Skeletal muscle tissue (tissue), 4 donors: Measurements from ENCODE around the gene ABCA9. TPM values are rescaled to one million over a fixed set of nuclear protein-coding genes. Genes with fewer than 3 reads are reported as not detected.
"Not testable (repeated sequence)": the region's sequence is repeated elsewhere in the genome, so short reads cannot be mapped to it uniquely, and the experiment has no call there.

Source experiments
- H3K27ac ChIP-seq: one replicate; pipeline ENCODE4 v1.7.0; 2013; ENCODE audit warnings: mild to moderate bottlenecking, low read depth, low read length, inconsistent platforms
- H3K27me3 ChIP-seq, 3 donors: one replicate each; pipeline ENCODE4 v1.7.0; 2013; ENCODE audit warnings: low read length in 3 of 3; ENCODE audit not compliant: control insufficient read depth in 3 of 3, insufficient read depth in 3 of 3
- H3K36me3 ChIP-seq, 3 donors: one replicate each; pipeline ENCODE4 v1.7.0; 2013; ENCODE audit warnings: low read length in 3 of 3; ENCODE audit not compliant: control insufficient read depth in 3 of 3, insufficient read depth in 3 of 3
- H3K4me1 ChIP-seq, 3 donors: one replicate each; pipeline ENCODE4 v1.7.0; 2013; ENCODE audit warnings: low read length in 3 of 3, mild to moderate bottlenecking in 3 of 3; ENCODE audit not compliant: control insufficient read depth in 3 of 3, insufficient read depth in 3 of 3
- H3K4me3 ChIP-seq, 3 donors: one replicate each; pipeline ENCODE4 v1.7.0; 2013; ENCODE audit warnings: low read length in 3 of 3
- H3K9ac ChIP-seq, 3 donors: one replicate each; pipeline ENCODE4 v1.7.0; 2013; ENCODE audit warnings: low read length in 3 of 3, mild to moderate bottlenecking in 3 of 3, moderate library complexity in 2 of 3, low read depth in 1 of 3
- H3K9me3 ChIP-seq, 3 donors: one replicate each; pipeline ENCODE4 v1.7.0; 2013; ENCODE audit warnings: low read length in 3 of 3; ENCODE audit not compliant: control insufficient read depth in 3 of 3
- total RNA-seq: library from RNA; depleted of rRNA; stranded (reverse); fragments of >200 nt; gene quantifications from one replicate; pipeline ENCODE4 v1.2.3, GENCODE V29; 2014
- donor health status: Osteomylitis.

Gene ABCA9
- total RNA-seq, 1 donor from 2014 or later = 30.3 TPM

DNA sequence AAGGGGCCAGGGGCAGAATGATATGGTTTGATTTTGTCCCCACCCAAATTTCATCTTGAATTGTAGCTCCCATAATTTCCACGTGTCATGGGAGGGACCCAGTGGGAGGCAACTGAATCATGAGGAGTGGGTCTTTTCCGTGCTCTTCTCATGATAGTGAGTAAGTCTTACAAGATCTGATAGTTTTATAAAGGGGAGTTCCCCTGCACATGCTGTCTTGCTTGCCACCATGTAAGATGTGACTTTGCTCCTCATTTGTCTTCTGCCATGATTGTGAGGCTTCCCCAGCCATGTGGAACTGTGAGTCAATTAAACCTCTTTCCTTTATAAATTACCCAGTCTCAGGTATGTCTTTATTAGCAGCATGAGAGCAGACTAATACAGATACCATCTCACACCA is 101.6 kb downstream of the ABCA9 start:
- H3K27ac ChIP-seq, H3K4me1 ChIP-seq, H3K27me3 ChIP-seq, H3K4me3 ChIP-seq, H3K36me3 ChIP-seq, H3K9ac ChIP-seq, H3K9me3 ChIP-seq: not testable (repeated sequence)

DNA sequence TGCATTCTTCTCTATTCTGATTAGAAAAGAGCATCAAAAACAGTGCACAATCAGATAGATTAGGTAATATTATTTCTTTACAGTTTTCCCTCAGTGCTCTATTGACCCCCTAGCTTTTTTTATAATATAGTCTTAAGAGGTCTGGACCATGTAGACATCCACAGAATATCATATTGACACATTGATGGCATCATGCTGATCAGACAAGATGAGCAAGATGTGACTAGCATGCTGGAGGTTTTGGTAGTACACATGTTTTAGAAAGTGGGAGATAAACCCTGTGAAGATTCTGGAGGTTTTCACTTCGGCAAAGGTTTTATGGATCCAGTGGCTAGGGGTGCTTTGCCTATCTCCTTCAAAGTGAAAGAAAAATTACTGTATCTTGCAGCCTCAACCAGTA is 102.8 kb downstream of the ABCA9 start:
- Histone ChIP-seq H3K9me3 (no peaks in the 10 kb centered on the region), H3K4me3 (no peak overlapping the region), H3K27me3 (peaks cover 0 to 2% (median 0%) of the 10 kb centered on the region in 3 donors), H3K4me1 (peaks cover 0 to 4% (median 0%) of the 10 kb centered on the region in 3 donors), H3K27ac (no peak overlapping the region), H3K9ac (no peak overlapping the region), H3K36me3 (no peaks in the 10 kb centered on the region)

DNA sequence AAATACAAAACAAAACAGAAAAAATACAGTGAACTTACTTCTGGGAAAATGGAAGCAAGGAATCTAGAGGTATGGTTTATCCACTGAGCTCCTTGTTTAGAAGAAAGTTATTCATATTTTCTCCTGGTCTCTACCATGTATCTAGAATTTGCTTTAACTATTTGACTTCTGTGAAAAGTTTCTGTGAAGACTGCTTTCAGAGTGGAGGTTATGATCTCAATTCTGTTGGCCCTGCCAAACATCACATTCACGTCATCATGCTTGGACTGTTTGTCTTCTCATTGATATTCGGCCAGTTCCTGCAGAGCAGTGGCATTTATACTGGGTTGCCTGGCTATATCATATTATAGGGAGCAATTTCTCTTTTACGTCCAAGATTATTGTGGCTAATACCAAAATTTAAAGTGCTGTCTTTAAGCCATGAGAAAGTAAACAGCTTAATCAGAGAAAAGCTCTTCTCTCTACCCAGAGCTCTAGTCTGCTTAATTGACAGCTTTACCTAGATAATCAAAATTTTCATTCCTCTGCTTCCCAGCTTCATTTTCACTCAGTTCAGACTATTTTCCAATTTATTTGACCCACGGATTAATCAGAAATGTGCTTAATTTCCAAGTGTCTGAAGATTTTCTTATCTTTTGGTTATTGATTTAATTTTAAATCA is 105.4 kb downstream of the ABCA9 start, which contains the start of gene ABCA8:
Gene ABCA8 (minus strand): TSS at position 212 of the 661 bp plus-strand sequence. CDS start 13,358 bp downstream, outside the sequence.
- Histone ChIP-seq H3K4me3 (peak within 1 kb of the TSS; percentile 21 to 60 (median 23)), H3K4me1 (no peaks in the 10 kb centered on the region), H3K27ac (no peak within 1 kb of the TSS), H3K36me3 (no peaks in the 10 kb centered on the region), H3K9ac (peak within 1 kb of the TSS in 2 of 3 donors; percentile 9 to 59), H3K27me3 (peaks cover 0 to 2% (median 0%) of the 10 kb centered on the region in 3 donors), H3K9me3 (no peaks in the 10 kb centered on the region)

DNA sequence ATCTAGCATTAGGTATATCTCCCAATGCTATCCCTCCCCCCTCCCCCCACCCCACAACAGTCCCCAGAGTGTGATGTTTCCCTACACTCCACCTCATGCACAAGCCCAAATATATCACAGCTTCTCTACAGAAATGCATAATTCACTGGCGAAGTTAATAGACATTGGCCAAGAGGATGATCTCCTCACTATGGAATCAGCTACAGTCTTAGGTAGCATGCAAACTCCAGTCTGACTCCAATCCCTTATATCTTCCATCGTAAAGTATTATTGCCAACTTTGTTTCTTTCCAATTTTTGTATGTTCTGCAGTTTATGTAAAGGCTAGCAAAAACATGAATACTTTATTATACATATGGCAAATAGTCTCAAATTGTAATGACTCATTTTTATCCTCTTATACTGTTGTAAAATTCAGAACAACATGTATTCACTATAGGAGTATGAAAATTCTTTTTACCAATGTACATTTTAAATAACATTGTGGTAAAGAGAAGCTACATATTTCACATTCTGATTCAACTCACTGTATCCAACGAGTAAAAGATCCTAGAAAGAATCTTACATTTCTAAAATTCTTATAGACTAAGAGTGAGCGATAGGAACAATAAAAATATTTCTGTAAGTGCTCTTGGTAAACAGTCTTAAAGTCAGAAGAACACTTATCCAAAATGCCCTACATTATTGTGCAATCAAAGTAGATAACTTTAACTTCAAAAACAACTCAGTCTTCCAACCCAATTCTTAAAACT is 106.4 kb downstream of the ABCA9 start:
- H3K4me3 ChIP-seq = peak overlapping the region; percentile 21 to 57 (median 23)
- no peaks in the 10 kb centered on the region for H3K4me1 ChIP-seq
- H3K27ac ChIP-seq = no peak overlapping the region
- no peaks in the 10 kb centered on the region for H3K36me3 ChIP-seq
- no peaks in the 10 kb centered on the region for H3K9me3 ChIP-seq
- peaks cover 0 to 2% (median 0%) of the 10 kb centered on the region in 3 donors for H3K27me3 ChIP-seq
- H3K9ac ChIP-seq = peak overlapping the region in 1 of 3 donors; percentile 9

DNA sequence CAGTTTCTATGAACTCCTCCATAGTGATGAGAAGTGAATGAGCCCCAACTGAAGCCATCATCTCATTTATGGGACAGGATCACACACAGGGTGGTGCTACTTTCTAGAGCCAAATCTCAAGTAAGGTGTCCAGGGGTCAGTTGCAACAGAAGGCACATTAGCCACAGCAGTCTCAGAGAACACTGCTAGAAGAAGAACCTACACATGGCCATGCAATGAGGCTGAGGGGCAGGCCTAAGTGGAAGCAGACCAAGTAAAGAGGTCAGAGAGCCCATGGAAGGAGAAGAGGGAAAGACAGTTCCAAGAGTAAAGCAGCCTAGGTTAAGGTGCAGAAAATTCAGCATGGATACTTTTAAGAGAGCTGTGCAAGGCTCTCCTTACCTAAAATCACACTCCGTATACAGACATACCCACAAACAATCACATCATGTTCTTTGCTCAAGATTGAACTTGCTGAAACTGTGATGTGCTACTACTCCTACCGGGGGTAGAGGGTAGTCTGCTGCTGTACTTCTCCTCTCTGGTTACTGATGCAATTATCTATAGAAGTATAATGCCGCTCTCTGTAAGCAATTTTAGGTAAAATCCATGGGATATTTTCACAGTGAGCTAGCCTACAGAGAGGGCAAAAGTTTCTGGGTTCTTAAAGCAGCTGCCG is 107.3 kb downstream of the ABCA9 start:
- no peaks in the 10 kb centered on the region for H3K4me1 ChIP-seq
- H3K4me3 ChIP-seq = peak overlapping the region; percentile 30 to 57 (median 31)
- H3K27me3 ChIP-seq = peaks cover 0 to 2% (median 0%) of the 10 kb centered on the region in 3 donors
- H3K36me3 ChIP-seq = no peaks in the 10 kb centered on the region
- H3K9me3 ChIP-seq = no peaks in the 10 kb centered on the region
- no peak overlapping the region for H3K9ac ChIP-seq
- no peak overlapping the region for H3K27ac ChIP-seq

DNA sequence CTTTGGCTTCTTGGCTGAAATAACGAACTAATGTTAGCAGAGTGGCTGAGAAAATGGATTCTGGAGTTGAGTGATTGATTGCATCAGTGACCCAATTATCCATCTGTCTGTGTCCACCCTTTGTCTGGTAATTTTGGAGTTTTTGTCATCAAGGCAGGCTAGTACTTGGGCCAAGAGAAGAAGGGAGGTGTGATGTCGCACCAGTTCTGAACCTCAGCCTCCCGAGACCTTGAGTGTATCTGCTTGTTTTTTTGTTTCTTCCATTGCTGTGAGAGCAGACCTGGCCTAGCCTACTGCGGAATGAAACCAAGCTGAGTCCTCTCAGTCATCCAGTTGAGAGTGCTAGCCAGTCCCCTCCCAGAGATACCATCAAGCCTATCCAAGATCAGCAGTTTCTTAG is 110.0 kb downstream of the ABCA9 start:
- Histone ChIP-seq H3K27ac (no peak overlapping the region), H3K9ac (no peak overlapping the region), H3K4me1 (no peaks in the 10 kb centered on the region), H3K36me3 (no peaks in the 10 kb centered on the region), H3K4me3 (no peak overlapping the region), H3K9me3 (no peaks in the 10 kb centered on the region), H3K27me3 (peaks cover 0 to 2% (median 0%) of the 10 kb centered on the region in 3 donors)

DNA sequence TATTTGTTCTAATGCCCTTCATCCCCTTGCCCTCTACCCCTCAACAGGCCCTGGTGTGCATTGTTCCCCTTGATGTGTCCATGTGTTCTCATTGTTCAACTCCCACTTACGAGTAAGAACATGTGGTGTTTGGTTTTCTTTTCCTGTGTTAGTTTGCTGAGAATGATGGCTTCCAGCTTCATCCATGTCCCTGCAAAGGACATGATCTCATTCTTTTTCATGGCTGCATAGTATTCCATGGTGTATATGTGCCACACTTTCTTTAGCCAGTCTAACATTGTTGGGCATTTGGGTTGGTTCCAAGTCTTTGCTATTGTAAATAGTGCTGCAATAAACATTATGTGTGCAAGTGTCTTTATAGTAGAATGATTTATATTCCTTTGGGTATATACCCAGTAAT is 112.9 kb downstream of the ABCA9 start:
- not testable (repeated sequence) for H3K36me3 ChIP-seq, H3K27me3 ChIP-seq, H3K4me3 ChIP-seq, H3K27ac ChIP-seq, H3K4me1 ChIP-seq, H3K9me3 ChIP-seq, H3K9ac ChIP-seq

DNA sequence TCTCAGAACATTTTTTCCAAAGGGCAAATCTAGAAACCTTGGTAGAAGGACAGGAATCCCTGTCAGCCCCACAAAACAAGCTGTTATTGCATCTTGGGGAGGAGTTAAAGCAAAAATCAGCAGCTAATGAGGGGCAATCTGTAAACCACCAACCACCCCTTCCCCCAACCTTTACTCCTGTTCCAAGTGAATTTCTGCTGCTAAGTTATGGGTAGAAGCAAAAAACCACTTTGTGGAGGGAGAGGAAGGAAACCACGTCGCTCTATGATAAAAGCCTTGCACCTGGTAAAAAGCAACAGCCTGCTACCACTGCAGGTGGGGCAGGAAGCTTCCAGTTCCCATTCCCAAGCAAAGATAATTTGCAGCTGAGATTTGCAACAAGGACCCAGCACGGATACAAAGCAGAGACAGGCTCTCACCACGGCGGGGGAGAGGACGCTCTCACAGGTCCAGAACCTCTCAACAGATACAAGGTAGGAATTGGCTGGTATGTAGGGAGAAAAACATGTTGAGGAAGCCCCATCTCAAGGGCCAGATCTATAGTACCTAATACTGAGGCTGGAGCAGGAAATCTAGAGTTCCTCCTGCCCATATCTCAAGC is 116.2 kb downstream of the ABCA9 start:
- Histone ChIP-seq H3K27me3 (no peaks in the 10 kb centered on the region), H3K4me1 (no peaks in the 10 kb centered on the region)

DNA sequence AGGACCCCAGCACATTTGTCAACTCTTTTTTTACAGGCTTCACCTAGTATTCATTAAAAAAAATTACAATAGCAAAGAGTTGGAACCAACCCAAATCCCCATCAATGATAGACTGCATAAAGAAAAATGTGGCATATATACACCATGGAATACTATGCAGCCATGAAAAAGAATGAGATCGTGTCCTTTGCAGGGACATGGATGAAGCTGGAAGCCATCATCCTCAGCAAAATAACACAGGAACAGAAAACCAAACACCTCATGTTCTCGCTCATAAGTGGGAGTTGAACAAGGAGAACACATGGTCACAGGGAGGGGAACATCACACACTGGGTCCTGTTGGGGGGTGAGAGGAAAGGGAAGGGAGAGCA is 116.9 kb downstream of the ABCA9 start:
- not testable (repeated sequence) for H3K9ac ChIP-seq, H3K27ac ChIP-seq, H3K36me3 ChIP-seq, H3K9me3 ChIP-seq, H3K4me3 ChIP-seq, H3K27me3 ChIP-seq, H3K4me1 ChIP-seq

More for the DNA sequence above, 116.2 kb downstream of the ABCA9 start:
- no peaks in the 10 kb centered on the region for H3K9me3 ChIP-seq
- no peak overlapping the region for H3K9ac ChIP-seq
- H3K27ac ChIP-seq = no peak overlapping the region
- H3K4me3 ChIP-seq = no peak overlapping the region
- H3K36me3 ChIP-seq = peaks cover 0 to 2% (median 0%) of the 10 kb centered on the region in 3 donors
